Kidney tubule cell (primary cell): ENCODE measurements around the gene SCFD2.

Experiments used
- DNase-seq: peaks from one replicate; pipeline ENCODE4 v3.0.0-alpha.2; 2018; ENCODE audit warnings: low spot score

Gene SCFD2

GRCh38 chr4:52983563-52984303 lies 382.1 kb downstream of the SCFD2 start:
- peak; percentile 67 for DNase-seq

- DNase-seq = no peak
Observed at GRCh38 chr4:52982946-52983340, 382.9 kb downstream of the SCFD2 start.

GRCh38 chr4:52982255-52982945 lies 383.5 kb downstream of the SCFD2 start:
- DNase-seq = peak; percentile 56

GRCh38 chr4:52979821-52980590 lies 385.9 kb downstream of the SCFD2 start:
- no peak for DNase-seq

GRCh38 chr4:52979020-52979419 lies 386.8 kb downstream of the SCFD2 start:
- no peak for DNase-seq

- no peak for DNase-seq
Observed at GRCh38 chr4:52977252-52977651, 388.6 kb downstream of the SCFD2 start.

- no peak for DNase-seq
Observed at GRCh38 chr4:52976523-52977230, 389.2 kb downstream of the SCFD2 start.

- no peak for DNase-seq
Observed at GRCh38 chr4:52968691-52969090, 397.2 kb downstream of the SCFD2 start.

- no peak for DNase-seq
Observed at GRCh38 chr4:52968241-52968640, 397.6 kb downstream of the SCFD2 start.

- no peak for DNase-seq
Observed at GRCh38 chr4:52966781-52967180, 399.1 kb downstream of the SCFD2 start.

- no peak for DNase-seq
Observed at GRCh38 chr4:52966172-52966571, 399.7 kb downstream of the SCFD2 start.

- DNase-seq = no peak
Observed at GRCh38 chr4:52964561-52965101, 401.2 kb downstream of the SCFD2 start.

- no peak for DNase-seq
Observed at GRCh38 chr4:52964011-52964410, 401.9 kb downstream of the SCFD2 start.

- DNase-seq = no peak
Observed at GRCh38 chr4:52962721-52963120, 403.1 kb downstream of the SCFD2 start.

- no peak for DNase-seq
Observed at GRCh38 chr4:52961666-52962412, 404.0 kb downstream of the SCFD2 start.

- no peak for DNase-seq
Observed at GRCh38 chr4:52959541-52959940, 406.3 kb downstream of the SCFD2 start.

GRCh38 chr4:52957835-52958631 lies 407.8 kb downstream of the SCFD2 start:
- no peak for DNase-seq

GRCh38 chr4:52957220-52957686 lies 408.6 kb downstream of the SCFD2 start:
- no peak for DNase-seq

- no peak for DNase-seq
Observed at GRCh38 chr4:52956691-52957090, 409.2 kb downstream of the SCFD2 start.

- DNase-seq = no peak
Observed at GRCh38 chr4:52954560-52955170, 411.2 kb downstream of the SCFD2 start.
